Stimulated activated CD8-positive, alpha-beta memory T cell treated with anti-CD3 and anti-CD28 coated beads, Interleukin-4, amount 100 ng/mL, for 1 hour (primary cell): ENCODE results near the gene ANKRD7.

Experiments
- DNase-seq, 2 donors: peaks; one replicate each; pipeline ENCODE4 v3.0.0-alpha.2; 2020; ENCODE audit warnings: low read depth in 2 of 2, low spot score in 1 of 2

ANKRD7 gene, protein sequence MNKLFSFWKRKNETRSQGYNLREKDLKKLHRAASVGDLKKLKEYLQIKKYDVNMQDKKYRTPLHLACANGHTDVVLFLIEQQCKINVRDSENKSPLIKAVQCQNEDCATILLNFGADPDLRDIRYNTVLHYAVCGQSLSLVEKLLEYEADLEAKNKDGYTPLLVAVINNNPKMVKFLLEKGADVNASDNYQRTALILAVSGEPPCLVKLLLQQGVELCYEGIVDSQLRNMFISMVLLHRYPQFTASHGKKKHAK

DNA sequence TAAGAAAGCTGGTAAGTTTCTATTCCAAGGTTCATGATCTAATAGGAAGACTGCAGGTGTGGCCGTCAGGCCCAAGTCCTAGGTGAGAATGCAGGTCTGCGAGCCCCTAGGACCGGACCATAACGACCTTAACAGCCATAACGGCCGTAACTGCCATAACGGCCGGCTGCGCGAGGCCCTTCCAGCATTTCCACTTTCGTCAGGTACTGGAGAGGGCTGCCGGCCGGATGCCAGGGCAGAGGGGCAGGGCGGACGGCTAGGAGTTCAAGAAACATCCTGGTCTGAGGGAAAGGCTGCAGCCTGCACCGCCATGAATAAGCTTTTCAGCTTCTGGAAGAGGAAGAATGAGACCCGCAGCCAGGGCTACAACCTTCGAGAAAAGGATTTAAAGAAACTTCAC lies at the start of gene ANKRD7:
Gene ANKRD7 (plus strand): TSS at position 184 of the 400 bp plus-strand sequence. CDS start 127 bp downstream, at position 311.
- no peak for DNase-seq

DNA sequence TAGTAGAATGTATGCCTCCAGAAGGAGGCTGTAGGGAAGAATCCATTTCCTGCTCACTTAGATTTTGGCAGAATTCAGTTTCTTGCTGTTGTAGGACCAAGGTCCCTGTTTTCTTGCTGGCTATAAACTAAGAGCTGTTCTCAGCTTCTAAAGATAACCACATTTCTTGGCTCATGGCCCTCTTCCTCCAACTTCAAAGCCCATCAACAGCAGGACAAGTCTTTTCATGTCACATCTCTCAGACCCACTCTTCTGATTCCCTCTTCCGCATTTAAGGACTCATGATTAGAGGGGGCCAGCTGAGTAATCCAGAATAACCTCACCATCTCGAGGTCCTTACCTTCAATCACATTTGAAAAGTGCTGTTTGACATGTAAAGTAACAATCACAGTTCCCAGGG lies 48.8 kb upstream of the ANKRD7 start:
- no peak for DNase-seq

DNA sequence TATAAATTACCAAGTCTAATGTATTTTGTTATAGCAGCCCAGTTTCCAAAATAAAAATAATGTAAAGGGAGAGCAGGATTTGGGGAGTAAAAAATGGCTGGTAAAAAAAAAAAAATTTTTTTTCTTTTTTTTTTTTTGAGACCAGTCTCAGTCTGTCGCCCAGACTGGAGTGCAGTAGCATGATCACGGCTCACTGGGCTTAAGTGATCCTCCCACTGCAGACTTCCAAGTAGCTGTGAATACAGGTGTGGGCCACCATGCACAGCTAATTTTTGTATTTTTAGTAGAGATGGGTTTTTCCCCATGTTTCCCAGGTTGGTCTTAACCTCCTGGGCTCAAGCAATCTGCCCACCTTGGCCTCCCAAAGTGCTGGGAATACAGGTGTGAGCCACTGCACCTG lies 45.3 kb upstream of the ANKRD7 start:
- DNase-seq = no peak

DNA sequence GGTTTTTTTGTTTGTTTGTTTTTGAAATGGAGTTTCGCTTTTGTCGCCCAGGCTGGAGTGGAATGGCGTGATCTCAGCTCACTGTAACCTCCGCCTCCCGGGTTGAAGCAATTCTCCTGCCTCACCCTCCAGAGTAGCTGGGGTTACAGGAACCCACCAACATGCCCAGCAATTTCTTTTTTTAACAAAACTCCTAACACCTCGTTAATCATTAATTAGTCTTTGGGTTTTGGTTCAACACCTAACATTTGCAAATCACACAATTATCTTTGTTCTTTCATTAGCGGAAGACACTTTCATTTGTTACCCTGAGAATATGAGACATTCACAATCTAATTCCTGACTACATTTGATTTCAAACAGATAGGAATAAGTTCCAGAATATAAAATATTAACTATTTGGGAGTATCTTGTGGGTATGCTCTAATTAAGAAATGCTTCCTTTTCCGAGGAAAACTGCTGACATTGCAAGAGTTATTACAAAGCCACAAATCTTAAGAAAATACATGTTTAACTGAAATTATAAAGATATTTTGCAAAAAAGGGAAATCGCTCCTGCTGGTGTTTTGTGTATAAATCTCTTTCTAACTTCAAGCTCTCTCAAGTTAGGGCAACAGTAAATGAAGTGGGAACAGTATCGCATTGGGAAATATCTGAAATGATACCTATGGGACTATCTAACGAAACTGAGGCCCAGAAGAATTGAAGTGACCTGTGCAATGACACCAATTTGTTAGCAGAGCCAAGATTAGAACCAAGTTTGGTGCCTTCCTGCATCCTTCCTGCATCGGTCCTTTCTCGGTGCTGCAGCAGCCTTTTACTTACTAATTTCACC lies 41.7 kb upstream of the ANKRD7 start:
- DNase-seq = no peak

DNA sequence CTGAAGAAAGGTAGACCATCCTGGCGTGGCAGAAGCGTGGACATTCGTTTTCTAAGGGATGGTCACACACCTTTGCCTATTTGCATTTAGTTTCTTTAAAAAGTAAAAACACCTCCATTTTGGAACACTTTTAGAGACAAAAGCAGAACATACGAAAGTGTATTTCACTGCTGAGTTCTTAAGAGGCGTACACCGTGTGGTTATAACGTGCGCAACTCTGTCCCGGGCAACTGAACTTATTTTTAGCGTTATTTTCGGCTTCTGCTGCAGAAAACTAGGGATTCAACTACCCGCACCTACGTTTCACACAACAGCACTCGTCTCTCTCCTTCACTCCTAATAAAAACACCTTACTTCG lies 41.1 kb upstream of the ANKRD7 start:
- DNase-seq = no peak

DNA sequence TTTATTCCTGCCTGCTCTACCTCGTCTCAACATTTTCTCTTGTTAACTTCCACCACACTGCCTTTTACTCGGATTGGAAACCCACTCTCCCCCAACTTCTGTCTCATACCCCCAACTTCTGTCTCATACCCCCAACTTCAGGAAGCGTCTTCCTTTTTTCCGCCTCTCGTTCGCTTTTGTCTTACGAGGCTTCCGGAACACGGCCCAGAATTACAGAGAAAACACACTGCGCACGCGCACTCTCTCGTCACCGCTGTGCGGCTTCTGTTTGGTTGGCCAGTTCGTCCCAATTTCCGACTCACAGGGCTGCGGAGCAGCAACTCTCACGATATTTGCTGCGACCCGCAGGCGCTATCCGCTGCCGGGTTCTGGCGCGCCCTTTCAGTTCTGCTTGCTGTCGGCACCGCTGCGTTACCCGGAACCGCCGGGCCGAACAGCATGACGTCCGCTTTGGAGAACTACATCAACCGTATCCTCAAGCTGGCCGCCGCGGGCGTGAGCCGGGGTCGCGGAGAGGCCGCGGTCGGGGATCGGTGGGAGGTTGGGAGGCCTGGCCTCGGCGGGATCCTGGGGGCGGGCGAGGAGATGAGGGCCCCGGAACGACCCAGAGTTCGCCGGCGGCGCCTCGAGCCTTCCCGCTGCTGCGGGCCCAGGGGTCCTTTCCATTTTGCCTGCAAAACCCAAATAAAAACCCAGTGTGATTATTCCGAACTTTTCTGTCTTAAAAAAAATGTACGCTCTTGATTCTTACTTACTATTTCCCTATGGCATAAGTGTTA lies 40.5 kb upstream of the ANKRD7 start, which contains the start of gene LSM8:
Gene LSM8 (plus strand): TSS at position 379 of the 779 bp plus-strand sequence. CDS start 60 bp downstream, at position 439.
- DNase-seq = peak; percentile 96

DNA sequence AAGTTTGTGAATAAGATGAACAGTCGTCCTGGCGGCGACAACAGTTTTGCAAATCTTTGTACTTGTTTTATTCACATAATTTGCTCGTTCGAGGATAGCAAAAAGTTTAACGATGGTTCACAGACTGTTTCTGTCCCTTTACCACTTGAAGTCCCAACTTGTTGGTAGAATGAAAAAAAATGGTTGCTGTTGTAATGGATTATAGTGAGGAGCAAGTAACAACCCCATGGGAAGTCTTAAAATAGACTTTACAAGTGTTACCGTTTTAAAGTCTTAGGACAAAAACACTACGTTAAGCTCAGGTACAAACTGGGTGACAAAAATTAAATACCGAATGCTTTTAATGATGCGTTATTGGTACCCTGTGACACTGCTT lies 40.0 kb upstream of the ANKRD7 start:
- no peak for DNase-seq

DNA sequence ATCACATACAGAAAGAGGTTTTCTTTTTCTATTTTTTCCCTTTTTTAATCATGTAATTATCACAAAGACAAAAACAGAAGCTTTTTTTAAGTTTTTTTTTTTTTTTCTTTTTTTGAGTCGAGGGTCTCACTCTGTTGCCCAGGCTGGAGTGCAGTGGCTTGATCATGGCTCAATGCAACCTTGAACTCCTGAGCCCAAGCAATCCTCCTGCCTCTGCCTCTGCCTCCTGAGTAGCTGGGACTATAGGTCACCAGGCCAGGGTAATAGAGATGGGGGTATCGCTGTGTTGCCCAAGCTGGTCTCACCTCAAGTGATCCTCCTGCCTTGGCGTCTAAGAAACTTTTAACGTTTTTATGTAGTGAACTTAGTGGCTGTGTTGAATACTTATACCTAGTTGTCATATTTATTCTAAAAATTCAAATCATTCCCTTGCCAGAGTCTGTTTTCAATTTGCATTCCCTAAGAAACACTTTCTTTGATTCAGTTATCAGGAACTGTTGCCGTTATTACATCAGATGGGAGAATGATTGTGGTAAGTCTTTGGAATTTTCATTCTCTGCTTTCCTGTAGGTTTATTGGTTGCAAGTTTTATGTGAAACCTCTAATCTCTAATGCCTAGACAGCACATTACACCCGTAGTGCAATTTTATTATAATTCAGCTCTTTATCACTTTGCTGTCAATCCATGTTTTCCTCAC lies 39.2 kb upstream of the ANKRD7 start:
- DNase-seq = no peak

DNA sequence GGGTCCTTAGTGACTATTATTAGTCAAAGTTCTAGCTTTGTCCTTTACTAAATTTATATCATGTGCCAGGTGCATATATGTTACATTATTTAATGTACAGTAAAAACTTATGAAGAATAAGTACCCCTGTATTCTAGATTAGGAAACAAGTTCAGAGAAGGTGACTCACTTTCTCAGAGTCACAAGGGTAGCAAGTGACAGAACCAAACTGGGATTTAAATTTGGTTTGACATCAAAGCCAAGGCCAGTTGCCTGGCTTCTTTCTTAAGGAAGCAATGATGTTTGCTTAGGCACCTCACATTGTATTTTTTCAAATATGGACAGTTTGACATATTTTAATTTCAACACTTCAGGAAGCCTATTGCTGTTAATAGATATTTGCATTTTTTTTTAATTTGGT lies 38.0 kb upstream of the ANKRD7 start:
- DNase-seq = no peak

DNA sequence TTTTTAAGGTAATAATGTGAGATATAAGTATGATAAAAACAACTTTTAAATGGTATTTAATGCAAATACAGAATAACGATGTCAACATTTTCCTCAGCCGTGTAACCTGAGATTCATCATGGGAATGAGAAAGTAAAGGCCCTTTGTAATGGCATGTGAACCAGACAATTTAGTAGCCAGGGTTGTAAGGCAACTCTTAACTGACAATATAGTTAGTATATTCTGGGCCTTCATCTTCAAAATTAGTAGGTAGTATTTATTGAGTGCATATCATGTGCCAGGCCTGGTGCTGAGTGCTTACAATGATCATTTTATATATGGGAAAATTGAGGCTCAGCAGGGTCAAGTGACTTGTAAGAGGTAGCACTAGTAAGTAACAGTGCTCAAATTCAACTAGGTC lies 29.9 kb upstream of the ANKRD7 start:
- DNase-seq = no peak

DNA sequence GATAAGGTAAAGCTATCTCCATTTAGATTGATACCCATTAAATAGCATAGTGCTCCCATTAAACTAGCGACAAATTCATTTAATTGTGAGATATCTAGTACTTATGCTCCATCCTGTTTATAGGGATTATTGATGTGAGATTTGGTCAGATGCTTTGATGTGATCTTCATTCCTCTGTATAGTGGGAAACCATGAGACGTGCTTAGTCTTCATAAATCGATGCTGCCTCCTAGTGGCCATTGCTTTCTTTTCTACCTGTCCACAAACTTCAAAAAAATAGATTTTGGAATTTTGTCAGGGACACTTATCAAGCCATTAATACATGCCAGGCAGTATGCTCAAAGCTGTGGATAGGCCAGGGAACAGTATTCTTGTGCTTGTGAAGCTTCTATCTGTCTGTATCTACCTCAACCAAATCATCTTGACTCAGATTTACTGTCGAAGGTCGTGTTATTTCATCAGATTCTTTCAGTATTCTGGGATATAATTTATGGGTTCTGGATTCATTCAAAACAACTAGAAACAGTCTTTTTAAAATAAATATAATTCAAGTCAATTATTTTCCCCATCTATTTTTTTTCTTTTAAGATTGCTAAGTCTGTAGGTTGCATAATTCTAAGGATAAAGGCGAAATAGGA lies 28.5 kb upstream of the ANKRD7 start:
- peak in 1 of 2 donors; percentile 27 for DNase-seq

DNA sequence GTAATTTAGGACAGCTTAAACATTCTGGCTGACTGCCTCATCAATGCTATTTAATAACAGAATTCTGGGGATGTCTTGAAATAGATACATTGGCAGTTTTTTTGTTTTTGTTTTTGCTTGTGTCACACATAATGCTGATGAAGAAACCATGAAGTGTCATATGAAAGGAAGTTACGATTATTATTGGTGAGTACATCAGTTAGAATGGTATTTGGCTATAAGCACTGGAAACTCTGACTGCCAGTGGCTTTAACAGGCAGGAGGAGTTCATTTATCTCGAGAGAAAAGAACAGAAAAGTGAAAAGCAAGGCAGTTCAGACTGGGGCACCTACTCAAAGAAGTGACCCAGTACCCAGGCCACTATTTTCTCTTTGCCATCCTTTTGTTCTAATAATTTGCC lies 22.4 kb upstream of the ANKRD7 start:
- no peak for DNase-seq

DNA sequence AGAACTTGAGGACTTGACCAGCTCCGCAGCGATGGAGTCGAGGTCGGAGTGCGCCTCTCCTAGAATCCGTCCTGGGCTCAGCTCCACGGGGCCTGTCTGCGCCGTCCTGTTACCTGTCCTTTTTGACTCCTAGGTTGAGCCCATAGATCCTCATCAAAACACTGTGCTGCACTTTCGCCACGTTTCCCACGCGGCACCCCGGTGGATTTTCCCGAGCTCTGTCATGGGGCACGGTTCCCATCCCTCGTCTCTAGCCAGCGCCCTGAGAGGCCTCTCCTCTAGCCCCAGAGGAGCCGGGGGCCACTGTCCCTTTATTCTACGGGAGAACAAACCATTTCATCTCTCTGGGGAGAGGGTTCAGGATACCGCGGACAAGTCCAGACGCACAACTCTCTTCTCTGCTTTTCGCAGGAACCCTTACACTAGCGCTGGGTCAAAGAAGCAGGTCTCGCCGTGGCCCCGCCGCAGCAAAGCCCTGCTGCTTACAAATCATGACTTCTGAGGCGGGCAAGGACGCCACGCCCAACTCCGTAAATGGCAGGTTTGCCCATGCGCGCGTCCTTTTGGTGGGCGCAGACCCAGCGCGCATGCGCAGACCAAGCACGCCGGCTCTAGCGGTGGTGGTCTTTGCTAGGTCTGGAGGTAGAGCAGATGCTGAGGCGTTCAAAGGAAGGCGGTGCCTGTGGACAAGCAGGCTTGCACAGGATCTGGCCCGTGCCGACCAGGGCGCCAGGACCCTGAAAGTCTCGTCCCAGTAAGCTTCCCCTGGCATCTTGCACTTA lies 10.3 kb upstream of the ANKRD7 start:
- peak; percentile 44 to 60 for DNase-seq

DNA sequence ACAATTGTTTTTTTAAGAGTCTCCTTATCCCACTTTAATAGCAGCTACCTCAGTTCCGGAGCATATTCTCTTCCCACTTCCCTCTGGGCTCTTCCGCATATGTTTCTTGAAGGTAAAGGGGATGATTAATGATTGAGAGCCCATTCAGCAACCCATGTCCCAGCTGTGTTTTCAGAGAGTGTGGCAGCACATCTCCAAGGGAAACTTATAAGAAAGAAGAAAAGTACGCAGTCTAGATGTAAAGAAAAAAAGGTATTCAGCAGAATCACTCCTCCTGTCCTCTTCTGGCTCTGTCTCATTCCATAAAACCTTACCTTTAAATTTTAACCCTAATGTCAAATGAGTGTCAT lies 9.7 kb upstream of the ANKRD7 start:
- no peak for DNase-seq

DNA sequence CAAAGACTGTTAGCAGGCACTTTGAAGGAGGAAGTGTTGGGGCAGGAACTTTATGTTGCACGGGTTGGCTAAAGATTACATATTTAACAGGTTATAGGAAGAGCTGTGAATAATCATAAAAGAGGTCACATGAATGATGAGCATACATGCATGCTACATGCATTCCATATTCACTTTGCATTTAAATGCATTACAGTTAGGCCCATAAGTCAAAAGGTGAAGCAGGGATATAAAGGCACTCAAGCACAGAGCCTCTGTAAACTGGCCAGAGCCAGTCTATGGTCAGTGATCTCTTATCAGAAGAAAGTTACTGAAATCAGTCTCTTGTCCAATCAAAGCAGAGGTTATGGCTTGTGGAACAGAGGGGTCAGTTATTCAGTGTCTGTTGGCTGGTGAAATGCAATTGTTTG lies 7.3 kb upstream of the ANKRD7 start:
- no peak for DNase-seq

DNA sequence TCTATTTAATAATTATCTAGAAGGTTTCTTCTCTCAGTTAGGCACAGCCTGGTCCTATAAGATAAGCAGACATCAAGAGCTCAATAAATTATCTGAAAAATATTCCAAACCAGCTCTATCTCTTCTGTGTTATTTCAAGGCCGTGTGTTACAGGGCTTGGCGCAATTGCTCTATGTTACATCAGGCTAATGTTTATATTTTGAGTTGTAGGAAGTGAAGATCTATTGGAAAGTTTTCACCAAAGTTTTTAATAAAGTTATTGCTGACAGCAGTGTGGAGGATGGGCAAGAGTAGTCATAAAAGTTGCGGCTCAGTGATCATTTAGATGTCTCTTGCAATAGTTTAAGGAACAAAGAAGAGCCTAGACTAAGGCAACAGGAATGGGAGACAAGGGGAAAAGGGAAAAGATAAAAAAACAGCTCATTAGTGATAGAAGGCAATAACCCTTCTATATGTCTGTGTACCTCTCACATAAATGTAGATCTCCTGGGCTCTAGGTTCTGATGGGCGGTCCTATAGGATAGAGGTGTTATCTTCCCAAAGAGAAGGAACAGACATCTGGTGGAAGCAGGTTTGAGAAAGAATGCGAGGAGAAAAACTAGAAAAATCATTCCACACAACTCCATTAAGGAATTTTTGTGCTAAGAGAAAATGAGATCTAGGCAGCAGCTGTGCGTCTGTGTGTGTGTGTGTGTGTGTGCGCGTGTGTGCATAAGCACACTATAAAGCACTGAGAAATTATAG lies 5.9 kb upstream of the ANKRD7 start:
- DNase-seq = no peak

DNA sequence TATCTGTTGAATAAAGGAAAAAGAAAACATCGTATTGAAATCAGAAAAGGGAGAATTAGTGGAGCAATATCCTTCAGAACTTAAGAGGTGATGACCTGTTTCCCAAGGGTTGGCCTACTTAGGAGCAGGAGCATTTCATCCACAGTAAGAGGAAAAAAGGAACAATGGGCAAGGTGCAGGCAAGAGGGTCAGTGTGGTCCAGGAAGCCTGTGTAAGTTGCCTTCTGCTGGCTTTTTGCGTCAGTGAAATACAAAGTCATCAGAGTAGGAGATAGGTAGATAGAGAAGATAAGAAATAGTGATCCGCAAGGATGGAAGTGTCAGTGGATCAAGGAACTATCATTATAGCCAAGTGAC lies 5.4 kb upstream of the ANKRD7 start:
- no peak for DNase-seq

DNA sequence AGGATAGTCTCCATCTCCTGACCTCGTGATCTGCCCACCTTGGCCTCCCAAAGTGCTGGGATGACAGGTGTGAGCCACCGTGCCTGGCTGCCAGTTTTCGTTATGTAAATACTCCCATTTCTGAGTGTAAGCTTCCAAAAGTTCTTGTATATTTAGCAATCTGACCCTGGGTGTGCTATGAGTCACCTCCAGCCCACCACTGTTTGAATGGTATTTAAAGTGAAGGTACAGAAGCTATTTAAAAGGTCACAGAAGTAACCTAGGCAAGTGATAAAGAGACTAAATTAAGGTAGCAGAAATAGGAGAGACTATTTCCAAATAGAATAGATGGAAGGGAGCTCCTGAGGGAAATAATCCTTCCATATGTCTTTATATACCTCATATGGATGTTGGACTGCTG lies 3.9 kb upstream of the ANKRD7 start:
- no peak for DNase-seq

DNA sequence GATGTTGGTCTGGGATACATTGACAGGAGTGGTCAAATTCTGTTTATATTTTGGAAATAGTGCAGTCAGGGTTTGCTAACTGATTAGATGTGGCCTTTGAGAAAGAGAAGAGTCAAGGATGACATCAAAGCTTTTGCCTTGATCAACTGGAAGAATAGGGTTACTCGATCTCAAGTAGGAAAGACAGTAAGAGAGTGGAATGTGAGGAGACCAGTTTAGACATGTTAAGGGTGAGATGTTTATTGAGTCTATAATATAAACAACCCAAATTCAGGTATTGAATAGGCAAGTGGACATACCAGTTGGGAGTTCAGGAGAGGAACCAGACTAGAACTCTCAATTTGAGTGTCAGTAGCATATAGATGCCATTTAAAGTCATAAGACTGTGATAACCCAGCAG lies 1.9 kb upstream of the ANKRD7 start:
- DNase-seq = no peak

DNA sequence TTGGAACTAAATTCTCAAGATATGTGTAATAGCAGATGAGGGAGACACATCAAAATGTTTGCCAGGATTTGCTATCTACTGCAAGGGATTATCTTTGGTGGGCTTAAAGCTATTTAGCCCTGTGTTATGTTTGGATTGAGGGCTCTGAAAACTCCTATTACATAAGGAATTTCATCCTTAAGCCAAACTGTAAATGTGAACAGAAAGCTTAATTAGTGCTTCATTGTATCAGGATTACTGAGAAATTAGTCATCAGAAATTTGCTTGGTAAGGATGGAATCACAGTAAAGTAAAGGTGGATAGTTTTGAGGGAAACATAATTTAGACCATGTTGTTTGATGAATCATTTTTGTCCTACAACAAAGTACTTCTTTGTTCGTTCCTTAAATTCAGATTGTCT lies 8.3 kb downstream of the ANKRD7 start:
- no peak for DNase-seq
